ENCODE results near the gene KCNH2.
A peak's percentile ranks its signal among the peaks of the same experiment; 100 is the strongest.

The KCNH2 gene

DNA sequence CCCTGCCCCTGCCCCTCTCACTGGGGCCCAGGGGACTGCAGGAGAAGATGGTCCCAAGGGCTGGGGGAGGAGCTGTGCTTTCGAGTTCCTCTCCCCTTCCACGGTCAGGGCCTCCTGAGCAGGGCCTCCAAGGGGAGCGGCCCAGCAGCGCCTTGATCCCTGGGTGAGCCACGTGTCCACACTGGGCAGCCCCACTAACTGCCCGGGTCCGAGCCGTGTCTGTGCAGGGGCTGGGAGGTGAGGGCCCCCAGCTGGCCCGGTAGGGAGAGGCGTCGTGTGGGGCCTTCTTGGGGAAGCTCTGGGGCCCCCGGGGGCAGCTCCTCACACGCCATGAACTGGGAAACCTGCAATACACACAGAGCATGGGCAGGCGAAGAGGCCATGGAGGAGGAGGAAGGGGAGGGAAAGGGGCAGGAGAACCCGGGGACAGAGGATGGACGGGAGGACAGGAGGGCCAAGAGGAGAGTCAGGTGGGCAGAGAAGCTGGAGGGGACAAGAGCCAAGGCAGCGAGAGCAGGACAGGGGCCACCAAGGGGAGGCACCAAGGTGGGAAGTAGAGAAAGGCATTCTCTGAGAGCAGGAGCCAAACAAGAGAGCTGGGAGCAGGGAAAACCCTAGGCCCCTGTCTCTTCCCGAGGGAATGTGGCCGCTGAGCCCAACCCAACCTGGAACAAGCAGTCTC is 32.8 kb downstream of the KCNH2 start:
- TF ChIP-seq, protein P1, sequence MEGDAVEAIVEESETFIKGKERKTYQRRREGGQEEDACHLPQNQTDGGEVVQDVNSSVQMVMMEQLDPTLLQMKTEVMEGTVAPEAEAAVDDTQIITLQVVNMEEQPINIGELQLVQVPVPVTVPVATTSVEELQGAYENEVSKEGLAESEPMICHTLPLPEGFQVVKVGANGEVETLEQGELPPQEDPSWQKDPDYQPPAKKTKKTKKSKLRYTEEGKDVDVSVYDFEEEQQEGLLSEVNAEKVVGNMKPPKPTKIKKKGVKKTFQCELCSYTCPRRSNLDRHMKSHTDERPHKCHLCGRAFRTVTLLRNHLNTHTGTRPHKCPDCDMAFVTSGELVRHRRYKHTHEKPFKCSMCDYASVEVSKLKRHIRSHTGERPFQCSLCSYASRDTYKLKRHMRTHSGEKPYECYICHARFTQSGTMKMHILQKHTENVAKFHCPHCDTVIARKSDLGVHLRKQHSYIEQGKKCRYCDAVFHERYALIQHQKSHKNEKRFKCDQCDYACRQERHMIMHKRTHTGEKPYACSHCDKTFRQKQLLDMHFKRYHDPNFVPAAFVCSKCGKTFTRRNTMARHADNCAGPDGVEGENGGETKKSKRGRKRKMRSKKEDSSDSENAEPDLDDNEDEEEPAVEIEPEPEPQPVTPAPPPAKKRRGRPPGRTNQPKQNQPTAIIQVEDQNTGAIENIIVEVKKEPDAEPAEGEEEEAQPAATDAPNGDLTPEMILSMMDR (conservative IDR thresholded peaks at IDR 0.05; ENCODE audit: low read depth), result no peak
- peak overlapping the region; percentile 92 for H3K27ac ChIP-seq
- ChIA-PET POLR2A (ENCODE audit: low non-redundant PET) (no interaction called here), CTCF (interaction anchor here (0.8 to 1.0 kb wide), 2 partner anchors 47 to 64 kb away, joined by 4 read pairs; no protein-coding TSS in a partner anchor)
- no peak for DNase-seq (ENCODE audit: low spot score)

DNA sequence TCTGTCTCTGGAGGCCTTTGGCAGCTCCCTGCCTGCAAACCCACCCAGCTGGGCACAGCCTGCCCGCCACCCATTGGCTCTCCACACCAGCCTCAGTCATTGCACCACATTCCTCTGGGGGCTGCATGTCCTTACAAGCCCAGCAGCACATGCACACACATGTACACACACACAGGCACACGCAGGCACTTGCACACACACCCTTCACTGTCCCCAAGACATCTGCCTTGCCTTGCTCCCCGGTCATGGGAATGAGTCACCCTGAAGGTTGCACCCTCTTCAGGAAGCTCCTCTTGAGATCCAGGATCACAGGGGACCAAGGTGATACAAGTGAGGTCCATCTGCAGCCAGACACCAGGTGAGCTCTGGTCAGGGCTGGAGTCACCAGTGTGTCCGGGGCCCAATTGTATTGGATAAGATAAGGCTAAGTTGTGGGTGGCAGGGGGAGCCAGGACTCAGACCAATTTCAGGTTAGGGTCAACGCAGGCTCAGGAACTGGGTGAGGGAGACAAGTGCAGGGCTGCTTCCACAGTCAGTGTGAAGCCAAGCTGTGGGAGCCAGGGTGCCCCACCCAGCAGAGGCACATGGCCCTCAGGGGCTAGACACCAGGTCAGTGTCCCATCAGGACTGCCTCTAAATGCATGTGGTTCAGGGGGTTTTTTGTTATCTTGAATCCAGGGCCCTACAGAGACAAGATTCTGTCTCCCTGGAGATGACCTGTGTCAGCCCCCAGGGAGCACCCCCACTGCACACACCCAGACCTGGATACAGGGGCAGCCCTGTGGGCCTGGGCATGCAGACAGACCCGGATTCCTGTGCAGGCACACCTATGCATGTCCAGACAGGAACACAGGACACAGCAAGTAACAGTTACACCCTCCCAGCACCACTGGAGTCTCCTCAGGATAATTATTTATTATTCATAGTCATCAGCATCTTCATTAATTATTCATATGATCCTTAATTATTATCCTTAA is 33.8 kb downstream of the KCNH2 start:
- DNase-seq (ENCODE audit: low spot score), result peak; percentile 56
- CTCF ChIA-PET, result interaction anchor here (0.8 to 1.0 kb wide), 3 partner anchors 42 to 65 kb away, joined by 3 to 4 read pairs (median 4); no protein-coding TSS in a partner anchor
- peak overlapping the region; percentile 92 for H3K27ac ChIP-seq
- TF ChIP-seq, protein P1 (conservative IDR thresholded peaks at IDR 0.05; ENCODE audit: low read depth), result no peak
- POLR2A ChIA-PET (ENCODE audit: low non-redundant PET), result no interaction called here

DNA sequence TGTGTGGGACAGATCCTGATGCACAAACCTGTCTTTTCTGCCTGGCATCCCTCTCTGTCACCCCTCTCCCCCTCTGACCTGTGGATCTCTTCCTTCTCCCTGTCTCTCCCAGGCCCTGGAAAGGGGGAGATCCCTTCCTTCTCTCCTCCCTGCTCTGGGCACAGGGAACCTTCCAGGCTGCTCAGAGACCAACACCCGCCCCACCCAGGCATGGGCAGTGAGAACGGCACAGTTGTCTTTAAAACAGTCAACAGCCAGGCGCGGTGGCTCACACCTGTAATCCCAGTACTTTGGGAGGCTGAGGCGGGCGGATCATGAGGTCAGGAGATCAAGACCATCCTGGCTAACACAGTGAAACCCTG is 34.7 kb downstream of the KCNH2 start:
- ChIA-PET CTCF (no interaction called here), POLR2A (ENCODE audit: low non-redundant PET) (no interaction called here)
- DNase-seq (ENCODE audit: low spot score), result no peak
- TF ChIP-seq, protein P1 (conservative IDR thresholded peaks at IDR 0.05; ENCODE audit: low read depth), result no peak
- peak overlapping the region; percentile 92 for H3K27ac ChIP-seq

DNA sequence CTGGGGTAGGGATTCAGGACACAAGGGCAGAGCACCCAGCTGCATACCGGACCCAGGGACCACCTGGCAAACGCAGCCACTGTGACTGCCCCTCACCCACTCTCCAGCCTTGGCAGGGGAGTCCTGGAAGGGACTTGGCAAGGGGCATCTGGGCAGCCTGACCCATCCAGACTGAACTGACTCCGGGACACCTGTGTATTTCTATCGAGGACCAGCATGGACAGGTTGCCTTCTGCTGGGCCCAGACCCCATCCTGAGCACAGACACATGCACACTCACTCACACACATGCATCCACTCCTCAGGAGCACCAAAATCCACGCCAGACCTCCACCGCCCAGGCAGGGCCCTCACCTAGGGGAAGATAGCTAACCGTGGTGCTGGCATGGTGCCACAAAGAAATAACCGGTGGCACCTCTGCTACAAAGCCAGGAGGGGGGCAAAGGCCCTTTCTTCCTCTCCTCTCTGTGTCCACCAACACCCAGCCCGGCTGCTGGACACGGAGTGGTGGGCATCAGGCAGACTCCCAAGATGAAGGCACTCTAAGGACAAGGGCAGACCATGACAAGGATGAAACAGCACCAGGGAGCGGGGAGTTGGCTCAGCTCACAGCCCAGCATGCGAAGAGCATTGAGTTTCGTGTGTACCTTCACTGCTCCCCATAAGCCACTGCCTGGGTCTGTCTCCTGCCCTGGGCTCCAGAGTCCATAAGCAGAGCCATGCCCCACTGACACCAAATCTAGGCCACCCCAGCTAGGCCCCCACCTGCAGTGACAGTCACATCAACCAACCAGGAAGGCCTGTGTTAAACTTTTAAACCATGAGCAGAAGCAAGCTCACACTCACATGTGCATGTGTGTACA is 35.3 kb downstream of the KCNH2 start:
- H3K27ac ChIP-seq, result peak overlapping the region; percentile 92
- ChIA-PET CTCF (no interaction called here), POLR2A (ENCODE audit: low non-redundant PET) (no interaction called here)
- DNase-seq (ENCODE audit: low spot score), result no peak
- TF ChIP-seq, protein P1 (conservative IDR thresholded peaks at IDR 0.05; ENCODE audit: low read depth), result no peak

DNA sequence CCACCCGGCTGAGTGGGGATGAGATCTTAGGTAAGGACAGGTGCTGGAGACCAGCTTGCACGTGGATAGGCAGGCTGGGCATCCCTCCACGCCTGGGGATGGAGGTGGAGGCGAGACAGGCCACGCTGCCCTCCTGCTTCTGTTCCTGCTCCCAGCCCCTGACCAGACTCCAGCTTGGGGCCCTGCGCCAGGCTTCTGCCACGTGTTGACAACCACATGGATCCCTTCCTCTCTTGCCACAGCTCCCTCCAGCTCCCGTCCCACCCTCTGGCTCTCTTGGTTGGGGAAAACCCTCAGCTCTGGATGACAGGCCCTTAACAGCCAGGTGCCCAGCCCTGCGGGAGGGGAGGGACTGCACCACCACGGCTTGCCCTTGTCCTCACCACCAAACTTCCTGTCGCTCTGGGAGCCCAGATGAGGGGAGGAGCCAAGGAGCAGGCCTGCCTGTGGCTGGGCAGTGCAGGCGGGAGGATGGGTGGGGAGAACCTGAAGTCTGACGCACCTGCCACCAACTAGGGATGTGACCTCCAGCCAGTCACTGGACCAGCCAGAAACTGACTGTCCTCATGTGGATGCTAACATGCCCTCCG is 36.0 kb downstream of the KCNH2 start:
- DNase-seq (ENCODE audit: low spot score), result no peak
- H3K27ac ChIP-seq, result peak overlapping the region; percentile 92
- TF ChIP-seq, protein P1 (conservative IDR thresholded peaks at IDR 0.05; ENCODE audit: low read depth), result no peak
- CTCF ChIA-PET, result no interaction called here
- POLR2A ChIA-PET (ENCODE audit: low non-redundant PET), result no interaction called here
